ENCODE results near the gene TRIM32.

TRIM32 gene, protein sequence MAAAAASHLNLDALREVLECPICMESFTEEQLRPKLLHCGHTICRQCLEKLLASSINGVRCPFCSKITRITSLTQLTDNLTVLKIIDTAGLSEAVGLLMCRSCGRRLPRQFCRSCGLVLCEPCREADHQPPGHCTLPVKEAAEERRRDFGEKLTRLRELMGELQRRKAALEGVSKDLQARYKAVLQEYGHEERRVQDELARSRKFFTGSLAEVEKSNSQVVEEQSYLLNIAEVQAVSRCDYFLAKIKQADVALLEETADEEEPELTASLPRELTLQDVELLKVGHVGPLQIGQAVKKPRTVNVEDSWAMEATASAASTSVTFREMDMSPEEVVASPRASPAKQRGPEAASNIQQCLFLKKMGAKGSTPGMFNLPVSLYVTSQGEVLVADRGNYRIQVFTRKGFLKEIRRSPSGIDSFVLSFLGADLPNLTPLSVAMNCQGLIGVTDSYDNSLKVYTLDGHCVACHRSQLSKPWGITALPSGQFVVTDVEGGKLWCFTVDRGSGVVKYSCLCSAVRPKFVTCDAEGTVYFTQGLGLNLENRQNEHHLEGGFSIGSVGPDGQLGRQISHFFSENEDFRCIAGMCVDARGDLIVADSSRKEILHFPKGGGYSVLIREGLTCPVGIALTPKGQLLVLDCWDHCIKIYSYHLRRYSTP

DNA sequence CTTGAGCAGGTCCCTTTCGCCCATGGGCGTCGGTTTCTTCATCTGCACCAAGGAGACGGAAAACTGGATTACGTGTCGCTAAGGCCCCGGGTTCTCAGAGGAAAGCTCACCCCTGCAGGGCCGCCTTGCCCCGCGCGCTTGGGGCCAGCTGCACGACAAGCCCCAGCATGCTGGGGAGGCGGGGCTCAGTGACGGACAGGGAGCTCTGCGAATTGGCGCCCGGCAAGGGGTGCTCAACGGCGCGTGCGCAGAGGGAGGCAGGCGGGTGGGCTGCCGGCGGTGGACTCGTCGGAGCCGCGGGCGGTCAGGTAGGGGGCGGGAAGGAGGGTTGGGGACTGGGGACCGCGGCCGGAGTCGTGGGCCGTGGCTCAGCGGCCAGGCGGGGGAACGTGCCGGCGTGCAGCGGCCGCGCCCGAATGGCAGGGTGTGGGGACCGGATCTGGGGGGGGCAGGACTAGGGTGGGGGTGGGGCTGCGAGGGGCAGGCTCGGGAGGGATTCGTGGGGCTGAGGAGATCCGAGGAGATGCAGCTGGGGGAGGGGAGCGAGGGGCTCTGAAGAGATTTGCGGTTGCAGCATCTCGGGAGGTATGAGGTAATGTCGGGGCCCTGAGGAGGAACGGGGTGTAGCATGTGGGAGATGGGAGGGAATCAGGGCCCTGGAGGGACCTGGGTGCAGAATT, at the start of gene TRIM32:
TSS of gene TRIM32 (plus strand) at position 232 of the 680 bp plus-strand sequence. CDS start 10,438 bp downstream, outside the sequence.
- DNase-seq, result peak; percentile 94

DNA sequence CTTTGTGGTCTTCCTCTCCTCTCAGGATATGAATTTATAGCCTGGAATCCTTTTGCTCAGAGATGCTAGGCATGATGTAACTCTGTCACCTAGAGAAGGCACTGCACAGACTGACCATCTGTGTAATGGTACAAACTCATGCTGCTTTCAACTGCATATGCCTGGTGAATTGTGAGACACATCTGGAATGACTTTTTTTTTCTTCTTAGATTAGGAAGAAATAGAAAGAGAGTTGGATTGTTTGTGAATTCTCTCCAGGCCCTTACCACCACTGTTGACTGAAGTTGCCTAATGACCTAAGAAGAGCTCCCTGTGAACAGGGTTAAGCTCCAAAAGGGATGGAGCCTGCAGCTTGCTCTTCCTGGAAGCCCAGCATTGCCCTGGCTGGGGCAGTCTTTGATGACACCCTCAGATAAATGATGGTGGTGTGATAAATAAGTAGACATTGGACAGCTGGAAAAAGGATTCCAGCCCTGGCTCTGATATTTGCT, 47.8 kb upstream of the TRIM32 start:
- no peak for DNase-seq

- DNase-seq, result no peak
Observed at GRCh38 chr9:116641292-116642059, 45.6 kb upstream of the TRIM32 start.

- DNase-seq, result no peak
Observed at GRCh38 chr9:116643691-116644090, 43.4 kb upstream of the TRIM32 start.

- DNase-seq, result no peak
Observed at GRCh38 chr9:116644091-116644688, 42.9 kb upstream of the TRIM32 start.

DNA sequence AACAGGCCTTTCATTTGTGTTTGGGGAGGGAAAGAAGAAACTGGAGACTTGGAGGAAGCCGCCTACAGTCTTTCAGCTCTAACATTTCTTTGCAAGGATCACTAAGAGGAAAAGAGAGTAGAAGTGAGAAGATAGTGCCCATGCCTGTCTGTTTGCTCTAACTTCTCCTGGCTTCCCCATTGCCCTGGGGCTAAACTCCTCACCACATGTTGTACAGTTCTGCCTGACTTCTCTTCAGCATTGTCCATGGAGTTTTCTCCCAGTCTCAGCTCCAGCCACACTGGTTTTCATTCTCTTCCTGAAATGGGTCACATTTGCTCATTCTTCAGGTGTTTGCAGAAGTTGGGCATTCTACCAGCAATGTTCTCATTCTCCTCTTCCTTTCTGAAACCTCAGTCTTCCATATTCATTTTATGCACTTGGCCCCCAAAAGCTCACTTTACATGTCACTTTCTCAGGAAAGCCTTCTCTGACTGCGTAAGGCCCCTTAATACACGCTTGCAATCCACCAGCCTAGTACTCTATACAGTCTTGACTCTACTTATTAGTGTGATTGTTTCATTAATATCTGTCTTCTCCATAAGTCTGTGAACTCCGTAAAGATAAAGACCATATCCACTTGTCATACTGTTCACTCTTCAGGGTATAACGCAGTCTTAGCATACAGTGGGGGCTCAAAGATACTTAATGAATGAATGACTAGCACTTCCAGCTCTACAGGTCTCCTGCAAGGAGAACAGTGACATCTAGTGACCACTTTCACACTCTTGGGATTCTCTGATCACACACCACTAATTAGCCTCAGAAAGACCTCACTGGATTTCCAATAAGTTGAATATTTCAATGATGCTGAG, 40.2 kb upstream of the TRIM32 start:
- DNase-seq, result no peak

DNA sequence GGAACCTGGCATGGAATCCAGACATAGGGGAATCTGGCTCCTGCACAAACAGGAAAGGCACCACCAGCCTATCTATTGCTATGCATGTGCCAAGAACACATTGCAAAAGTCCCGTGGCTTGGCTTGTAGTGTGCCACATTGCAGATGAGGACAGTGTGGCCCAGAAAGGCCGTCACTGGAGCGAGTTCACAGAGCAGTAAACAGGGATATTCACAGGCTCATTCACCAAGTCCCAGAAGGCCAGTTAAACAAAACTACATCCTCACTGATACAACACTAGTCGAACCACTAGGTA, 39.6 kb upstream of the TRIM32 start:
- no peak for DNase-seq

DNA sequence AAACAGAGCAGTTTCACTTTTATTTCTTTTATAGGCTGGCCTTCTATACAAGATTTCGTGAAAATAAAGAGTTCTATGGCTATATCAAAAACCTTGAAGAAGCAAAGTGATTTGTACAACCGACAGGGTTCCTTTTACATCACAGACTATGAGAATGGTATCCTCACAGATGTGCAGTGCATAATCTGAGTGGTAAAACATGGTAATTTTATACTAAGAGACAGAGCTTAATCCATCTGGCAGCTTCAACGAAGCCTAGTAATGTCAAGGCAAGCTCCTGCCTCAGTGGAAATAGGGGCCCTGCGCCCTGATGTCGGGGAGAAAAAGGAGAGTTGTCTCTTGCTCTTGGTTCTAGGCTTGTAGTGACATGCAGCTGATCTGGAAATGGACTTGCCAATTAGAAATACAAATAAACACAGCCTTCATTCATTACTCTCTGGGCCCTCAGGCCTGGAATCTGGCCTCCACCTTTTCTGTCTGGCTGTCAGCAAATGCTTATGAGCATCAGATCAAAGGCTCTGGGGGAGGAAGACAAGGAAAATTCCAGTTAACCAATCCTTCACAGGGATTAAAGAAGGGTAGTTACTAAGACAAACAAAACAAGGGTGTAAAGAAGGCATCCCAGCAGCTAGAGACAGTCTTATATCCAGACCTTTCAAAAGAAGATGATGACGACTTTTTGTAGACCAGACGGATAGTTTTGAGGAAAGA, 33.6 kb upstream of the TRIM32 start:
- no peak for DNase-seq

DNA sequence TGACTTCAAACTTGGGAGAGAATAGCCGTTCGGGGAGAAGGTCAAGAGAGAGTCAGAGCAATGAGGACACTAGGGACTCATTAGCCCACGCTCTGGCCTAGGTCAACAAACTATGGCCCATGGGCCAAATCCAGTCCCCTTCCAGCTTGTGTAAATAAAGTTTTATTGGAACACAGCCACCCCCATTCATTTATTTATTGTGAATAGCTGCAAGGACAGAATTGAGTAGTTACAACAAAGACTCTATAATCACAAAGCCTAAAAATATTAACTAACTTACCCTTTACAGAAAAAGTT, 33.1 kb upstream of the TRIM32 start:
- no peak for DNase-seq

DNA sequence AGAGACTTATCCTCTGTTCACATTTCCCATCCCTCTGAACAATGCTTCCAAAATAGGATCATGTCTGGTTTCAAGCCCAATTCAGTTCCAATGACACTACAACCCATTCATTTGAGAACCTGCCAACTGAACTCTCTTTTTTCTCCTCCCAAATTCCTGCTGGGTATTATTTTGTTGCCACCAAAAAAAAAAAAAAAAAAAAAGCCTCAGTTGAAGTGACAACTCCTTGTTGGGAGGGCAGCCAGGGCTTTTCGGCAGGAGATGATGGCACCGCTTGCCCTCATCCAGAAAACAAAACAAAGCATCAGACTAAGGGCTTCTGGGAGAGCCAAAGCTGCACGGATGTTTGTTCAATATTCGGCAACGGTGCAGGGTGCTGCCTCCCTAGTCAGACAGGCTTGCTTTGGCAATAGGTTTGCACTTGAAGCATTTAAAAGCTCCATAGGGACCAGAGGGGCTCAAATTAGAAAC, 30.6 kb upstream of the TRIM32 start:
- peak; percentile 80 for DNase-seq

- DNase-seq, result no peak
Observed at GRCh38 chr9:116656977-116657376, 30.1 kb upstream of the TRIM32 start.

- DNase-seq, result no peak
Observed at GRCh38 chr9:116658265-116658664, 28.8 kb upstream of the TRIM32 start.

- DNase-seq, result peak; percentile 63
Observed at GRCh38 chr9:116661037-116661954, 25.8 kb upstream of the TRIM32 start.

- no peak for DNase-seq
Observed at GRCh38 chr9:116662646-116663310, 24.3 kb upstream of the TRIM32 start.

GRCh38 chr9:116663581-116663980, 23.5 kb upstream of the TRIM32 start:
- DNase-seq, result no peak

DNA sequence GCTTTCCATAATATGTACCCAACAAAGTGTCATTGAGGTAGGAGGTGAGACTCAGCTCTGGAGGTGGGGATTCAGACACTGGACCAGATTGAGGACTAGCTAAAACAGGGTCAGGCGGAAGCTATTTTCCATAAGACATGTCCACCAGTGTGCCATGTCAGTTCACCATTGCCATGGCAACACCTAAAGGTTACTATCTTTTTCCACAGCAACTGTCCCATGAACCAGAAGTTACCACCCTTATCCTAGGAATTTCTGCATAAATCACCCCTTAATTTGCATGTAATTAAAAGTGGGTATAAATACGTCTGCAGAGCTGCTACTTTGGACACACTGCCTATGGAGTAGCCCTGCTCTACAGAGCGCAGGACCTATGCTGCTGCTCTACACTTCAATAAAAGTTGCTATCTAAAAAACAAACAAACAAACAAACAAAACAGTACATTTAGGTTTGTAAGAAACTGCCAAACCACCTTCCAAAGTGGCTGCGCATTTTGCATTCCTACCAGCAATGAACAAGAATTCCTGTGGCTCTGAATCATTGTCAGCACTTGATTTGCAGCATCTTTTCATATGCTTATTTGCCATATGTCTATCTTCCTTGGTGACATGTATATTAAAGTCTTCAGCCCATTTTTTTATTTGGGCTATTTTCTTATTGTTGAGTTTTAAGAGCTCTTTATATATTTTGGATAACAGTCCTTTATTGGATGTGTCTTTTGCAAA, 18.0 kb upstream of the TRIM32 start:
- DNase-seq, result no peak

GRCh38 chr9:116671605-116672004, 15.5 kb upstream of the TRIM32 start:
- DNase-seq, result no peak

DNA sequence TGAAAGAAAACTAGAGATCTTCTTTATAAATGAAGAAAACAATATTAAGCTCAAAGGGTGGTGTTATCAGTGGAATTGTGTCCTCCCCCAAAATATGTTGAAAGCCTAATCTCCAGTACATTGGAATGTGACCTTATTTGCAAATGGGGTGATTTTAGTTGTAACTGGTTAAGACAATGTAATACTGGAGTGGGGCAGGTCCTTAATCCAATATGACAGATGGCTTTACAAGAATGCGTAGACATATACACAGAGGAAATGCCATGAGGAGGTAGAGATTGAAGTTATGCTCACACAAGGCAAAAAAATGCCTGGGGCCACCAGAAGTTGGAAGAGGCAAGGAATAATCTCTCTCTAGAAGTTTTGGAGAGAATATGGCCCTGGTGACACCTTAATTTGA, 13.7 kb upstream of the TRIM32 start:
- DNase-seq, result no peak
